ENCODE data around the gene FAM81A.
"Not testable (repeated sequence)": the region's sequence is repeated elsewhere in the genome, so short reads cannot be mapped to it uniquely, and the experiment has no call there.

Gene FAM81A

GRCh38 chr15:59407946-59408345 is 30.0 kb upstream of the FAM81A start:
- H3K4me3 Mint-ChIP-seq = no peak overlapping the region
- no peaks in the 10 kb centered on the region for H3K36me3 Mint-ChIP-seq (ENCODE audit: low read depth)
- H3K4me1 Mint-ChIP-seq (ENCODE audit: low read depth) = peaks cover 20% of the 10 kb centered on the region
- no peak for DNase-seq (ENCODE audit: low spot score)
- H3K9me3 Mint-ChIP-seq = no peaks in the 10 kb centered on the region
- H3K27ac Mint-ChIP-seq = no peak overlapping the region
- H3K27me3 Mint-ChIP-seq (ENCODE audit: low read depth) = peaks cover 3% of the 10 kb centered on the region

- peak overlapping the region; percentile 42 for H3K4me3 Mint-ChIP-seq
- peaks cover 31% of the 10 kb centered on the region for H3K4me1 Mint-ChIP-seq (ENCODE audit: low read depth)
Measured at GRCh38 chr15:59410391-59410896, 27.5 kb upstream of the FAM81A start.

GRCh38 chr15:59413577-59413976 is 24.4 kb upstream of the FAM81A start:
- no peaks in the 10 kb centered on the region for H3K9me3 Mint-ChIP-seq
- H3K27me3 Mint-ChIP-seq (ENCODE audit: low read depth) = peaks cover 28% of the 10 kb centered on the region
- H3K4me1 Mint-ChIP-seq (ENCODE audit: low read depth) = peaks cover 35% of the 10 kb centered on the region
- no peak overlapping the region for H3K4me3 Mint-ChIP-seq
- H3K27ac Mint-ChIP-seq = no peak overlapping the region
- H3K36me3 Mint-ChIP-seq (ENCODE audit: low read depth) = no peaks in the 10 kb centered on the region
- DNase-seq (ENCODE audit: low spot score) = no peak

More at GRCh38 chr15:59410391-59410896, 27.5 kb upstream of the FAM81A start:
- Mint-ChIP-seq H3K36me3 (ENCODE audit: low read depth) (no peaks in the 10 kb centered on the region), H3K27ac (peak overlapping the region; percentile 39), H3K9me3 (no peaks in the 10 kb centered on the region), H3K27me3 (ENCODE audit: low read depth) (peaks cover 12% of the 10 kb centered on the region)
- no peak for DNase-seq (ENCODE audit: low spot score)

- no peak overlapping the region for H3K4me3 Mint-ChIP-seq
Measured at GRCh38 chr15:59416816-59417215, 21.2 kb upstream of the FAM81A start.

GRCh38 chr15:59419170-59419569 is 18.8 kb upstream of the FAM81A start:
- Mint-ChIP-seq H3K4me3 (no peak overlapping the region), H3K27me3 (ENCODE audit: low read depth) (peaks cover 45% of the 10 kb centered on the region), H3K4me1 (ENCODE audit: low read depth) (peaks cover 30% of the 10 kb centered on the region), H3K27ac (no peak overlapping the region), H3K9me3 (no peaks in the 10 kb centered on the region), H3K36me3 (ENCODE audit: low read depth) (no peaks in the 10 kb centered on the region)
- no peak for DNase-seq (ENCODE audit: low spot score)

More at GRCh38 chr15:59416816-59417215, 21.2 kb upstream of the FAM81A start:
- H3K9me3 Mint-ChIP-seq = no peaks in the 10 kb centered on the region
- H3K4me1 Mint-ChIP-seq (ENCODE audit: low read depth) = peaks cover 43% of the 10 kb centered on the region
- DNase-seq (ENCODE audit: low spot score) = no peak
- H3K27ac Mint-ChIP-seq = no peak overlapping the region
- H3K36me3 Mint-ChIP-seq (ENCODE audit: low read depth) = no peaks in the 10 kb centered on the region
- H3K27me3 Mint-ChIP-seq (ENCODE audit: low read depth) = peaks cover 39% of the 10 kb centered on the region

GRCh38 chr15:59420108-59420507 is 17.9 kb upstream of the FAM81A start:
- peak; percentile 49 for DNase-seq (ENCODE audit: low spot score)
- H3K9me3 Mint-ChIP-seq = no peaks in the 10 kb centered on the region
- no peaks in the 10 kb centered on the region for H3K36me3 Mint-ChIP-seq (ENCODE audit: low read depth)
- no peak overlapping the region for H3K4me3 Mint-ChIP-seq
- H3K27me3 Mint-ChIP-seq (ENCODE audit: low read depth) = peaks cover 48% of the 10 kb centered on the region
- H3K4me1 Mint-ChIP-seq (ENCODE audit: low read depth) = peaks cover 28% of the 10 kb centered on the region
- no peak overlapping the region for H3K27ac Mint-ChIP-seq

GRCh38 chr15:59420986-59421618 is 16.9 kb upstream of the FAM81A start:
- Mint-ChIP-seq H3K27ac (no peak overlapping the region), H3K4me1 (ENCODE audit: low read depth) (peaks cover 28% of the 10 kb centered on the region), H3K4me3 (no peak overlapping the region), H3K36me3 (ENCODE audit: low read depth) (no peaks in the 10 kb centered on the region), H3K27me3 (ENCODE audit: low read depth) (peaks cover 42% of the 10 kb centered on the region), H3K9me3 (no peaks in the 10 kb centered on the region)
- no peak for DNase-seq (ENCODE audit: low spot score)

GRCh38 chr15:59424616-59425015 is 13.4 kb upstream of the FAM81A start:
- Mint-ChIP-seq H3K27ac (no peak overlapping the region), H3K9me3 (peaks cover 16% of the 10 kb centered on the region), H3K36me3 (ENCODE audit: low read depth) (no peaks in the 10 kb centered on the region), H3K4me3 (no peak overlapping the region), H3K27me3 (ENCODE audit: low read depth) (peaks cover 36% of the 10 kb centered on the region), H3K4me1 (ENCODE audit: low read depth) (peaks cover 12% of the 10 kb centered on the region)
- DNase-seq (ENCODE audit: low spot score) = no peak

- not testable (repeated sequence) for H3K4me3 Mint-ChIP-seq; H3K36me3 Mint-ChIP-seq (ENCODE audit: low read depth); DNase-seq (ENCODE audit: low spot score); H3K4me1 Mint-ChIP-seq (ENCODE audit: low read depth); H3K27ac Mint-ChIP-seq
- Mint-ChIP-seq H3K27me3 (ENCODE audit: low read depth) (peaks cover 46% of the 10 kb centered on the region), H3K9me3 (peaks cover 18% of the 10 kb centered on the region)
Measured at GRCh38 chr15:59428898-59429297, 9.1 kb upstream of the FAM81A start.

GRCh38 chr15:59432389-59432788 is 5.6 kb upstream of the FAM81A start:
- Mint-ChIP-seq H3K4me3 (no peak overlapping the region), H3K27me3 (ENCODE audit: low read depth) (peaks cover 58% of the 10 kb centered on the region), H3K9me3 (peaks cover 18% of the 10 kb centered on the region), H3K4me1 (ENCODE audit: low read depth) (peaks cover 7% of the 10 kb centered on the region), H3K27ac (no peak overlapping the region), H3K36me3 (ENCODE audit: low read depth) (no peaks in the 10 kb centered on the region)
- DNase-seq (ENCODE audit: low spot score) = no peak

GRCh38 chr15:59434481-59434880 is 3.5 kb upstream of the FAM81A start:
- Mint-ChIP-seq H3K4me3 (no peak overlapping the region), H3K4me1 (ENCODE audit: low read depth) (peaks cover 16% of the 10 kb centered on the region), H3K36me3 (ENCODE audit: low read depth) (no peaks in the 10 kb centered on the region), H3K27ac (no peak overlapping the region), H3K27me3 (ENCODE audit: low read depth) (peaks cover 69% of the 10 kb centered on the region), H3K9me3 (peaks cover 3% of the 10 kb centered on the region)
- DNase-seq (ENCODE audit: low spot score) = no peak

GRCh38 chr15:59436774-59437141 is 1.2 kb upstream of the FAM81A start:
- H3K27ac Mint-ChIP-seq = no peak overlapping the region
- H3K9me3 Mint-ChIP-seq = no peaks in the 10 kb centered on the region
- no peaks in the 10 kb centered on the region for H3K36me3 Mint-ChIP-seq (ENCODE audit: low read depth)
- no peak for DNase-seq (ENCODE audit: low spot score)
- peak overlapping the region; percentile 80 for H3K4me3 Mint-ChIP-seq
- H3K27me3 Mint-ChIP-seq (ENCODE audit: low read depth) = peaks cover 76% of the 10 kb centered on the region
- H3K4me1 Mint-ChIP-seq (ENCODE audit: low read depth) = peaks cover 16% of the 10 kb centered on the region

- H3K9me3 Mint-ChIP-seq = no peaks in the 10 kb centered on the region
- peaks cover 76% of the 10 kb centered on the region for H3K27me3 Mint-ChIP-seq (ENCODE audit: low read depth)
- H3K4me1 Mint-ChIP-seq (ENCODE audit: low read depth) = peaks cover 16% of the 10 kb centered on the region
- no peak for DNase-seq (ENCODE audit: low spot score)
- H3K27ac Mint-ChIP-seq = peak overlapping the region; percentile 54
- H3K36me3 Mint-ChIP-seq (ENCODE audit: low read depth) = no peaks in the 10 kb centered on the region
- H3K4me3 Mint-ChIP-seq = peak overlapping the region; percentile 80
Measured at GRCh38 chr15:59437142-59437816, 707 bp upstream of the FAM81A start.

- DNase-seq (ENCODE audit: low spot score) = no peak
- peak overlapping the region; percentile 68 for H3K4me3 Mint-ChIP-seq
- no peaks in the 10 kb centered on the region for H3K36me3 Mint-ChIP-seq (ENCODE audit: low read depth)
- H3K9me3 Mint-ChIP-seq = no peaks in the 10 kb centered on the region
- no peak overlapping the region for H3K27ac Mint-ChIP-seq
- H3K4me1 Mint-ChIP-seq (ENCODE audit: low read depth) = peaks cover 16% of the 10 kb centered on the region
- peaks cover 76% of the 10 kb centered on the region for H3K27me3 Mint-ChIP-seq (ENCODE audit: low read depth)
Measured at GRCh38 chr15:59438625-59439290, 772 bp downstream of the FAM81A start.
